ENCODE data around the gene C1RL. TPM values are rescaled to one million over a fixed set of nuclear protein-coding genes. Genes with fewer than 3 reads are reported as not detected.
"Not testable (repeated sequence)": the region's sequence is repeated elsewhere in the genome, so short reads cannot be mapped to it uniquely, and the experiment has no call there.

C1RL gene
- total RNA-seq, 2 donors from 2014 or later: 18.7 to 34.7 TPM

DNA sequence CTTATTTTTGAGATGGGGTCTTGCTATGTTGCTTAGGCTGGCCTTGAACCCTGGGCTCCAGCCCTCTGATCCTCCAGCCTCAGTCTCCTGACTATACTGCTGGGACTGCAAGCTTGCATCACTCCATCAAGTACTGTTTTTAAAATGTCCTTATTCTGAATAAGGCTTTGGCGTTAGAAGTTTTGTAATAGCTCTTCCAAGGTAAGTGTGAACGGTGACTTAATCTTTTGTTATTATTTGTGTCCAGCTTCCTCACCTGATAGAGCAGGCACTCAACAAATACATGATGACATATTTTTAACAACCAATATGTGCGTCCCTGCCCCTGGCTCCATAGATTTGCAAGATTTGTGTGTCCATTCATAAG lies 1.4 kb downstream of the C1RL start:
- TF ChIP-seq, protein P1, sequence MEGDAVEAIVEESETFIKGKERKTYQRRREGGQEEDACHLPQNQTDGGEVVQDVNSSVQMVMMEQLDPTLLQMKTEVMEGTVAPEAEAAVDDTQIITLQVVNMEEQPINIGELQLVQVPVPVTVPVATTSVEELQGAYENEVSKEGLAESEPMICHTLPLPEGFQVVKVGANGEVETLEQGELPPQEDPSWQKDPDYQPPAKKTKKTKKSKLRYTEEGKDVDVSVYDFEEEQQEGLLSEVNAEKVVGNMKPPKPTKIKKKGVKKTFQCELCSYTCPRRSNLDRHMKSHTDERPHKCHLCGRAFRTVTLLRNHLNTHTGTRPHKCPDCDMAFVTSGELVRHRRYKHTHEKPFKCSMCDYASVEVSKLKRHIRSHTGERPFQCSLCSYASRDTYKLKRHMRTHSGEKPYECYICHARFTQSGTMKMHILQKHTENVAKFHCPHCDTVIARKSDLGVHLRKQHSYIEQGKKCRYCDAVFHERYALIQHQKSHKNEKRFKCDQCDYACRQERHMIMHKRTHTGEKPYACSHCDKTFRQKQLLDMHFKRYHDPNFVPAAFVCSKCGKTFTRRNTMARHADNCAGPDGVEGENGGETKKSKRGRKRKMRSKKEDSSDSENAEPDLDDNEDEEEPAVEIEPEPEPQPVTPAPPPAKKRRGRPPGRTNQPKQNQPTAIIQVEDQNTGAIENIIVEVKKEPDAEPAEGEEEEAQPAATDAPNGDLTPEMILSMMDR (IDR thresholded peaks at IDR 0.05): no peak
- Histone ChIP-seq H3K36me3 (peaks cover 8% of the 10 kb centered on the region), H3K27me3 (no peaks in the 10 kb centered on the region), H3K27ac (peak overlapping the region; percentile 81 to 84), H3K4me1 (peaks cover 0 to 15% of the 10 kb centered on the region in 2 donors), H3K9me3 (peaks cover 3 to 10% of the 10 kb centered on the region in 2 donors), H3K4me3 (peak overlapping the region; percentile 44 to 50)
- DNase-seq (ENCODE audit: low spot score): no peak

DNA sequence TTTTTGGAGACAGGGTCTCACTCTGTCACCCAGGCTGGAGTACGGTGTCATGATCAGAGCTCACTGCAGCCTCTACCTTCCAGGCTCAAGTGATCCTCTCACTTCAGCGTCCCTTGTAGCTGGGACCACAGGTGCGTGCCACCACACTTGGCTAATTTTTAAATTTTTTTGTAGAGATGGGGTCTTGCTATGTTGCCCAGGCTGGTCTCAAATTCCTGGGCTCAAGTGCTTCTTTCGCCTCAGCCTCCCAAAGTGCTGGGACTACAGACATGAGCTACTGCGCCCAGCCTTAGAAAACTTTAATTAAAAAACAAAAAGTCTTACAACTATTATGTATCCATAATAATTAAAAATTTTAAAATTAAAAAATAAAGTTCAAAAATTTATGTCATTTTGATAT lies 1.8 kb downstream of the C1RL start:
- H3K4me1 ChIP-seq: peaks cover 0 to 15% of the 10 kb centered on the region in 2 donors
- not testable (repeated sequence) for H3K27me3 ChIP-seq; H3K36me3 ChIP-seq; H3K4me3 ChIP-seq; DNase-seq (ENCODE audit: low spot score); H3K9me3 ChIP-seq
- H3K27ac ChIP-seq: peak overlapping the region in 1 of 2 donors; percentile 84

DNA sequence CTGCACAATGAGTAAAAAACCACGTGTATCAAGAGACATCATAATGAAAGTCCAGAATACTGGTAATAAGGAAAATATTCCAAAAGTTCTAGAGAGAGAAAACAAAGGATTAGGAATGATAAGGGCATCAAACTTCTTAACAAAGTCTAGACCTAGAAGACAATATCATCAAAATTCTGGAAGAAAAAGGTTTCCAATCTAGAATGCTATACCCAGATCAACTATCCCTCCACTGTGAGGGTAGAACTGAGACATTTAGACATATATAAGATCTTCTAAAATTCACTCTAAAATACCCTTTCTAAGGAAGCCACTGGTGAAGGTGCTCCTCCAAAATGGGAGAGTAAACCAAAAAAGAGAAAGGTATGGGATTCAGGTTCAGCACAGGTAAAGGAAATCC lies 2.9 kb downstream of the C1RL start:
- Histone ChIP-seq H3K9me3 (peaks cover 3 to 10% of the 10 kb centered on the region in 2 donors), H3K4me3 (no peak overlapping the region), H3K27me3 (no peaks in the 10 kb centered on the region), H3K36me3 (peaks cover 8% of the 10 kb centered on the region), H3K4me1 (peaks cover 0 to 15% of the 10 kb centered on the region in 2 donors), H3K27ac (no peak overlapping the region)
- TF ChIP-seq, protein P1 (IDR thresholded peaks at IDR 0.05): no peak
- DNase-seq (ENCODE audit: low spot score): no peak

GRCh38 chr12:7103837-7104584 lies 5.0 kb downstream of the C1RL start:
- no peak for DNase-seq (ENCODE audit: low spot score)
- no peaks in the 10 kb centered on the region for H3K27me3 ChIP-seq
- peaks cover 0 to 9% of the 10 kb centered on the region in 2 donors for H3K4me1 ChIP-seq
- TF ChIP-seq, protein P1 (IDR thresholded peaks at IDR 0.05): no peak
- H3K9me3 ChIP-seq: peaks cover 3 to 10% of the 10 kb centered on the region in 2 donors
- peaks cover 14% of the 10 kb centered on the region for H3K36me3 ChIP-seq
- no peak overlapping the region for H3K27ac ChIP-seq
- no peak overlapping the region for H3K4me3 ChIP-seq

GRCh38 chr12:7102582-7102981 lies 6.4 kb downstream of the C1RL start:
- Histone ChIP-seq H3K27ac (no peak overlapping the region), H3K4me3 (no peak overlapping the region), H3K9me3 (peaks cover 3 to 10% of the 10 kb centered on the region in 2 donors), H3K4me1 (peaks cover 0 to 1% of the 10 kb centered on the region in 2 donors), H3K36me3 (peaks cover 14% of the 10 kb centered on the region), H3K27me3 (no peaks in the 10 kb centered on the region)
- TF ChIP-seq, protein P1 (IDR thresholded peaks at IDR 0.05): no peak
- DNase-seq (ENCODE audit: low spot score): no peak

DNA sequence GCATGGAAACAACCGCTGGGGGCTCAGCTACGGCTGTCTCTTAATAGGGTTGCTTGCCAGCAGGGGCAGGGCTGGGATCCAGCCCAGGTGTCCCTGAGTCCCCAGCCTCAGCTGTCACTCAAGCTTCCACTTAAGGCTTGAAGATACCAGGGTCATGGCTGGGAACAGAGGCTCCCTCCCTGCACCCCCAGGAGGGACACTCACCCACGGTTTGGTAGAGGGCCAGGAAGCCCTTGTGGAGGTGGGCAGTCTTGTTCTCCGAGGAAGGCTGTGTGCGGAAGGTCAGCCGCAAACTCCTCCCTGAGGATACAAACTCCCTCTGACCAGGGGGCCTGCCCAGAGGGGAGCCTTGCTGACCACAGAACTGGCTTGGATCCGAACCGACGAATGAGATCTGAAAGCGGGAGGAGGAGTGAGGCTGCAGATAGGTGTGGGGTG lies 7.3 kb downstream of the C1RL start:
- Histone ChIP-seq H3K36me3 (peaks cover 14% of the 10 kb centered on the region), H3K4me3 (no peak overlapping the region)

More for the DNA sequence above, 7.3 kb downstream of the C1RL start:
- TF ChIP-seq, protein P1 (IDR thresholded peaks at IDR 0.05): no peak
- Histone ChIP-seq H3K27ac (peak overlapping the region in 1 of 2 donors; percentile 19), H3K9me3 (peaks cover 3 to 10% of the 10 kb centered on the region in 2 donors), H3K27me3 (no peaks in the 10 kb centered on the region), H3K4me1 (no peaks in the 10 kb centered on the region)
- DNase-seq (ENCODE audit: low spot score): no peak

All from right atrium auricular region (tissue), 2 donors.